ENCODE data around the gene CANT1.

CANT1 gene

DNA sequence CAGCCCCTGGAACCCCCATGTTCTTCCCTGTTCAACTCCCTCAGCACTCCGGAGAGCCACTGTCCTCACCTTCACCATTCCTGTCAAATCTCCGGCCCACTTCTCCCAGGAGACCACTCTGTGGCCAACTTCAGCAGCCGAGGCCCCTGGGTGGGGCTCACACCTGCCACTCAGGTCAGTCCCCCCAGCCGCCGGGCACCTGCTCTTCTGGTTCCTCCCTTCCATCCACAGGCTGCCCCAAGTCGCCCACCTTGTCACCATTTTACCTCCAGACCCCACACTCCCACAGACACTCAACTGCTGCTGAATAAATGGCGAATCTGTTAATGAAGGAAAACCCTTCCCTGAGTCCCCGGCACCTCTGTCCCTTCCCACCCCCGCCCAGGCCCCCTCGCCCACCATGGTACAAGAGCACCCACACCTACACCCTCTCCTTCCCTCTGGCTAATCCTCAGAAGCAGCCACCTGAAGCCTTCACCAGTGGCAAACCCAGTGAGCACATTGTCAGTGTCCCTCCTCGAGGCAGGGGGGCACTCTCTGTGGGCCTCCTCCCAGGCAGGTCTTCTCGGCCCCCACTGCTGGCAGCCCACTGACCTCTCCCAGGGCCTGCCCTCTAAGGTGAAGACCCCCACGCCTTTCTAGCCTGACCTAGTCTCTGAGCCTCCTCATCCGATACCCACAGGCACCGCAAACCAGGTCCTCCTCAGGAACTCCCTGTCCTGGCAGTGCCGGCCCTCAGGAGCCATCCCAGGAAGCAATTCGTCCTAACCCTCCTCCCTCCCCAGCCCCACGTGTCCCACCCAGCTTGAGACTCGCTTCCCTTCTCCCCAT, 8.2 kb downstream of the CANT1 start:
- H3K4me3 ChIP-seq (ENCODE audit: low read depth, low read length) = no peak overlapping the region
- TF ChIP-seq, protein P1, sequence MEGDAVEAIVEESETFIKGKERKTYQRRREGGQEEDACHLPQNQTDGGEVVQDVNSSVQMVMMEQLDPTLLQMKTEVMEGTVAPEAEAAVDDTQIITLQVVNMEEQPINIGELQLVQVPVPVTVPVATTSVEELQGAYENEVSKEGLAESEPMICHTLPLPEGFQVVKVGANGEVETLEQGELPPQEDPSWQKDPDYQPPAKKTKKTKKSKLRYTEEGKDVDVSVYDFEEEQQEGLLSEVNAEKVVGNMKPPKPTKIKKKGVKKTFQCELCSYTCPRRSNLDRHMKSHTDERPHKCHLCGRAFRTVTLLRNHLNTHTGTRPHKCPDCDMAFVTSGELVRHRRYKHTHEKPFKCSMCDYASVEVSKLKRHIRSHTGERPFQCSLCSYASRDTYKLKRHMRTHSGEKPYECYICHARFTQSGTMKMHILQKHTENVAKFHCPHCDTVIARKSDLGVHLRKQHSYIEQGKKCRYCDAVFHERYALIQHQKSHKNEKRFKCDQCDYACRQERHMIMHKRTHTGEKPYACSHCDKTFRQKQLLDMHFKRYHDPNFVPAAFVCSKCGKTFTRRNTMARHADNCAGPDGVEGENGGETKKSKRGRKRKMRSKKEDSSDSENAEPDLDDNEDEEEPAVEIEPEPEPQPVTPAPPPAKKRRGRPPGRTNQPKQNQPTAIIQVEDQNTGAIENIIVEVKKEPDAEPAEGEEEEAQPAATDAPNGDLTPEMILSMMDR (IDR thresholded peaks at IDR 0.05; ENCODE audit: low read depth, low read length, missing control alignments) = no peak
- DNase-seq (ENCODE audit: low read depth) = no peak

DNA sequence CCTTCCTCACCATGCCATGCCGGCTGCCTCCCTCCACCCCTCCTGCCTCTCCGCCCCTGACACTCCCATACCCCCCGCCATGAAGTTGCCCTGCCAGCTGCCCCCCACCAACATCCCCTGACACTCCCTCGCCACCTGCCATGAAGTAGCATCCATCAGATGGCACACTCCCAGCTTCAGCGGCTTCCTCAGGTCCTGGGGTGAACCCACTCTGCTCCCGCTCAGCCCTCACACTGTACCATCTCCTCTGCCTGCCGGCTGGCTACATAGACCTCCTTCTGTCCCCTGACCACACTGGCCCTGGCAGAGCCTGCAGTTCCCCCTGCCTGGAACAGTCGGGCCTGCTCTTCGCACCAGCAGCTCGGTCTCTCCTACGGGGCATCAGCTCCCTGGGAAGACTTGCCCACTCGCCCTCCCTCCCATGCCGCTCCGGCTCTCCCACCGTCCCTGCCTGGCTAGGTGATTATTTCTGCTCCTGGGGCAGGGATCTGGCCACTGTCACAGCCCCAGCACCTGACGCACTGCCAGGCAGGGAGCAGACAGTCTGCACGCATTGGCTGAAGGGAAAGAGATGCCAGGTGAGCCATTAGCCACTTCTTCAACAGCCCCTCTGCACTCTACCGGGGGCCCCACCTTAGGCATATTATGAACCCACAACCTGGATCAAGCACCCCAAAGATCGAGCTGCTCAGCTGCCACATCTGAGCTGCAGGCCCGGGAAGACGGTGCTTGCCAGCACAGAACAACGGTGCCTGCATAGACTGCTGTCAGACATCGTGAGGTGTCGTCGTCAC, 9.0 kb downstream of the CANT1 start:
- no peak overlapping the region for H3K4me3 ChIP-seq (ENCODE audit: low read depth, low read length)
- TF ChIP-seq, protein P1 (IDR thresholded peaks at IDR 0.05; ENCODE audit: low read depth, low read length, missing control alignments) = no peak
- no peak for DNase-seq (ENCODE audit: low read depth)

GRCh38 chr17:78999947-79000395, 9.6 kb downstream of the CANT1 start:
- DNase-seq (ENCODE audit: low read depth) = no peak
- TF ChIP-seq, protein P1 (IDR thresholded peaks at IDR 0.05; ENCODE audit: low read depth, low read length, missing control alignments) = no peak
- no peak overlapping the region for H3K4me3 ChIP-seq (ENCODE audit: low read depth, low read length)

DNA sequence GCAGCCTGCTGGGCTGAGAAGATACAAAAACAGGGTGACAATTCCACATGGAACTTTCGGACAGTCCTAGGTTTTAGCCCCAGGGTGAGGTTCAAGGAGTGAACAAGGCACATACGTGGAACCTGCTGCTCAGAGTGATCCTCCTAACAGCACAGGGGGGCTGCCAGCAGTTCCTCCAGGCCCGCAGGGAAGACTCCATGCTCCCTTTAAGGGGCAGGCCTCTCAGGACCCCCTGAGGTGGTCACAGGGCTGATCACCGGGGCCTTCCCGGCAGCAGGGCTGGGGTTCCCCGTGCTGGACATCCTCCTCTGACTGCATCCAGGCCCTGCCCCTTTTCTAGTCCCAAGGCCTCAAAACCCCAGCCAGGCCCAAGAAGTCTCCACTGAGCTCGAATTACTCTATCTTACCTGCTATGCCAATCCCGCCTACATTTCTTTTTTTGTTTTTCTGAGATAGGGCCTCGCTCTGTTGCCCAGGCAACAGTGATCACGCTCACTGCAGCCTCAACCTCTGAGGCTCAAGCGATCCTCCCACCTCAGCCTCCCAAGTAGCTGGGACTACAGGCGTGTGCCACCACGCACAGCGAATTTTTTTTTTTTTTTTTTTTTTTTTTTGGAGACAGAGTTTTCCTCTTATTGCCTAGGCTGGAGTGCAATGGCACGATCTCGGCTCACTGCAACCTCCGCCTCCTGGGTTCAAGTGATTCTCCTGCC, 10.4 kb downstream of the CANT1 start:
- no peak for DNase-seq (ENCODE audit: low read depth)
- H3K4me3 ChIP-seq (ENCODE audit: low read depth, low read length) = no peak overlapping the region
- TF ChIP-seq, protein P1 (IDR thresholded peaks at IDR 0.05; ENCODE audit: low read depth, low read length, missing control alignments) = no peak

DNA sequence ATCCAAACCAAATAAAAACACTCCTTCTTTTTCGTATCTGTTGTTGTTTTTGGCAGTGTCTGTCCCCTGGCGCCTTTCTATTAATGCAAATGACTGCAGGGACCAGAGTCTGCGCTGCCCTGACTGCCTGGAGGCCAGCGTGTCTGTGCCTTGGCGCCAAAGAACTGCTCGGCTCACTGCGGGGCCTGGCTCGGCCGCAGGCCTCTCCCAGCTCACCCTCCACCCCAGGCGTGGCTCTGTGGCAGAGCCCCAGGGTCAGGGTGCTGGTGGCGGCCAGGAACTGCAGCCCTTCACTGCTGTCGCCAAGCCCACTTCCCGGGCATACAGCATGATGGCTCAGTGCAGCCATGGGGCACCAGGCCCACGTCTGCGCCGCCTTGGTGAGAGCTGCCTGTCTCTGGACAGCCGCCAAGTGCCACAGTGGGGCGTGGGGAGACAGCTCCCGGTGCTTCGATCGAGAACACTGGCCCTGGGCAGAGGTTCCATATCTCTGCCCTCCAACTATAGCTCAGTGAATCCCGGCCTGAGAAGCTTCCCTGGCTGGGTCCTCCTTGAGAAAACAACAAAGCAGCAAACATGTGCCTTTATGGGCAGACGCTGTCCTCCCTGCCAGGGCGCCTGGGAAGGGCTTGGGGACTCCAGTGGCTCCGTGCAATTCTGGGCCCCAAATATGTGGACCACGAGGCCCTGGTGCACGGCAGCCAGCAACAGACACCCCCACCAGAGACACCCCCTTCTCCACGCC, 11.1 kb downstream of the CANT1 start:
- TF ChIP-seq, protein P1 (IDR thresholded peaks at IDR 0.05; ENCODE audit: low read depth, low read length, missing control alignments) = no peak
- DNase-seq (ENCODE audit: low read depth) = no peak
- H3K4me3 ChIP-seq (ENCODE audit: low read depth, low read length) = no peak overlapping the region

GRCh38 chr17:78997881-78998280, 11.7 kb downstream of the CANT1 start:
- no peak overlapping the region for H3K4me3 ChIP-seq (ENCODE audit: low read depth, low read length)
- TF ChIP-seq, protein P1 (IDR thresholded peaks at IDR 0.05; ENCODE audit: low read depth, low read length, missing control alignments) = no peak
- no peak for DNase-seq (ENCODE audit: low read depth)
